GM21526 (cell line): ENCODE results near the gene MYOCOS.
"Not testable (repeated sequence)": the region's sequence is repeated elsewhere in the genome, so short reads cannot be mapped to it uniquely, and the experiment has no call there.

Experiments used
- ATAC-seq: cut with Tn5 transposase; IDR thresholded peaks from one replicate; pipeline ENCODE4 v1.9.1; 2021; ENCODE audit warnings: moderate library complexity; ENCODE audit not compliant: unreplicated experiment, low FRiP score

MYOCOS gene

DNA sequence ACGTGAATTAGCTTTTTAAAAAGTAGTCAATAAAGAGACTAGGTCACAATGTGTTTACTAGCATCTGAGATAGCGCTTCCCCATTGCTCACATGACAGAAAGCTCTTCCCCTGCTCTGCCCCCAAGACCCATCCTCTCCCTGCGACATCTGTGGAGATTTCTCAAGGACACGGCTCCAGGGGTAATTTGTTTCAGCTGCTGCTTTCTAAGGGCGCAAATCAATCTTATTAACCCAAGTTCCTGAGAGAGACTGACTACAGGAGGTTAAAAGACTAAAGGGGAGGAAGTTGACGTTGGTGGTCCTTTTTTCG lies at the start of gene MYOCOS:
MYOCOS (plus strand) TSS at position 92 of the 311 bp plus-strand sequence. CDS start 1,641 bp downstream, outside the sequence.
- no peak for ATAC-seq

- no peak for ATAC-seq
Observed at GRCh38 chr1:171576144-171576543, 45.9 kb upstream of the MYOCOS start.

GRCh38 chr1:171581226-171581625 lies 40.8 kb upstream of the MYOCOS start:
- ATAC-seq, result no peak

DNA sequence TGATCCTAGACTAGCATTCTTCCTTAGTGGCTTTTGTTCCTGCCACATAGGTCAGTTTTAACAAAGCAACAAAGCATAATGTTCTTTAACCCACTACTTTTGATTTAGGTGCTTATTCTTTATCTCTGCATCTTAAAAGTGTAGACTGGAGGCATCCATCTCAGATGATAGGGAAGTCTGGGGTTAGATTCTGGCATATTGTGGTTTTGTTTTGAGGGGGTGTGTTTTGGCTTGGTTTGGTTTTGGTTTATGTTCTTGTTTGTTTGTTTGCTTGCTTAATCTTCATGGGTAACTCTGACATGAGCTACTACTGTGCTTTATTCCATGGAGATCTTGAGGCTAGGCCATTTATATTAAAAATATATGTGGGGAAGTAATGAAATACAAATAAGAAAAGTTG lies 40.3 kb upstream of the MYOCOS start:
- ATAC-seq, result no peak

DNA sequence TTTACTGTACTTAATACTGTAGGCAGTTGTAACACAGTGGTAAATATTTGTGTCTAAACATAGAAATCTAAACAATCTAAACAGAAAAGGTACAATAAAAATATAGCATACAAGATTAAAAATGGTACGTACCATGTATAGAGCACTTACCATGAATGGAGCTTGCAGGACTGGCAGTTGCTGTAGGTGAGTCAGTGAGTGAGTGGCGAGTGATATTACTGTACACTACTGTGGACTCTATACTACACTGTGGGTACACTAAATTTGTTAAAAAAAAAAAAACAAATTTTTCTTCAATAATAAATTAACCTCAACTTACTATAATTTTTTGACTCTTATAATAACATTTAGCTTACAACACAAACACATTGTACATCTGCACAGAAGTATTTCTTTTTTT lies 39.5 kb upstream of the MYOCOS start:
- ATAC-seq, result no peak

- no peak for ATAC-seq
Observed at GRCh38 chr1:171583591-171584201, 38.3 kb upstream of the MYOCOS start.

GRCh38 chr1:171585715-171586114 lies 36.3 kb upstream of the MYOCOS start:
- no peak for ATAC-seq

DNA sequence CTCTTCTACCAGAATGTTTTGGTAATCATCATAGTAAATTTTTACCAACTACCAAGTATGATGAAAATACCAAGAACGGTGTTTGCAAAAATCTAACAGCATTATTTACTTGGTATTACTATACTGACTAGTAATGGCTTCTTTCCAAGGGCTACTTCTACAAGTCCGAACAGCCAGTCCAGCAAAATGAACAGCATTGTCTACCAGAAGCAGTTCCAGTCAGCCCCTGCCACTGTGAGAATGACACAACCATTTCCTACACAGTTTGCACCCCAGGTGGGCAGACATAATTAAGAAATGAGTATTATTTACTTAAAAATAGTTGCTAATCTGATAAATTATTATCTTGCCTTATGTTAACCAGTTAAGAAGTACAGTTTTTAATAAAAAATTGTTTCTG lies 33.8 kb upstream of the MYOCOS start:
- ATAC-seq, result no peak

GRCh38 chr1:171590022-171590421 lies 32.0 kb upstream of the MYOCOS start:
- ATAC-seq, result no peak

GRCh38 chr1:171595324-171595723 lies 26.7 kb upstream of the MYOCOS start:
- no peak for ATAC-seq

DNA sequence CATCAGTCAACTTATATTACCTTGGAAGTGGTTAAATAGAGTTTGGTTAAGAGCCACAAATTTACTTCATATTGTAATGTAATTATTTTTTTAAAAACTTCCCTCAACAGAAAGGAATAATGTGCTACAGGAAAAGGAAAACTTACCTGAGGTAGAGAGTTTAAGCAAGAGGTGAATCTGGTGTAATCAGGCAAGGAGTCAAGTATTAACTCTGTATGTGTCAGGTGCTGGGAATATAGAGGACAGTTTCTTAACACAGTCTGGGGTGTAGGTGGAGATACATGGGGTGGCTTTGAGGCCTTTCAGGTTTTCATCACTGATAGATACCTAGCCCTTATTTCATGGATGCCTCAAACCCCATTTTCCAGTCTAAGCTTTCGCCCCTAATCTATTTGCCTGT lies 25.9 kb upstream of the MYOCOS start:
- ATAC-seq, result no peak

GRCh38 chr1:171596705-171597104 lies 25.3 kb upstream of the MYOCOS start:
- ATAC-seq, result no peak

DNA sequence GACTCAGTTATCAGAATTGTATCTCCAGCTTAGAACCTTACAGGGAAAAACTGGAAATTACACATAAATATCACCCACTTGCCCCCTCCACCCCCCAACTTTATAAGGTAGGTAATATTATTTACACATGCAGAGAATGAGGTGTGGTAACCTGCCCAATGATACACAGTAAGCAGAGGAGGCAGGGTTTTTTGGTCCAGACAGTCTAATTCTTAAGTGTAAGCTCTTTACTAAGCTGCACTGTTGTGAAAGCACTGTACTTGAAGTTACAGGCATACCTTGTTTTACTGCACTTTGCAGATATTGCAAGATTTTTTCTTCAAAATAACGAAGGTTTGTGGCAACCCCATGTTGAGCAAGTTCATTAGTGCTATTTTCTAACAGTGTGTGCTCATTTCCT lies 24.8 kb upstream of the MYOCOS start:
- no peak for ATAC-seq

GRCh38 chr1:171600310-171600709 lies 21.7 kb upstream of the MYOCOS start:
- ATAC-seq, result not testable (repeated sequence)

DNA sequence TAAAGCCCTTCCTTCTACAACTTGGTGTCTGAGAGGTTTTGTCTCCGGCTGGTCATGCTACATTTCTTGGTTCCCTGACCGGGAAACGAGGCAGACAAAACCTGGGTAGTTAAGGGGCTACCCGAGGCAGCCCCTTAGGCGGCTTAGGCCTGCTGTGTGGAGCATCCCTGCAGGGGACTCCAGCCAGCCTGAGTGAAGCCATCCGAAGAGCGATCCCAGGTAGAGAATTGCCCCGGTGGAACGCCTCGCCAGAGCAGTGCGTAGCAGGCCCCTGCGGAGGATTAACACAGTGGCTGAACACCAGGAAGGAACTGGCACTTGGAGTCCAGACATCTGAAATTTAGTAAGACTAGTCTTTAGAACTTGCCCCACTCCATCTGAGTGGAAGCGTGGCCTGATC lies 21.2 kb upstream of the MYOCOS start:
- no peak for ATAC-seq

DNA sequence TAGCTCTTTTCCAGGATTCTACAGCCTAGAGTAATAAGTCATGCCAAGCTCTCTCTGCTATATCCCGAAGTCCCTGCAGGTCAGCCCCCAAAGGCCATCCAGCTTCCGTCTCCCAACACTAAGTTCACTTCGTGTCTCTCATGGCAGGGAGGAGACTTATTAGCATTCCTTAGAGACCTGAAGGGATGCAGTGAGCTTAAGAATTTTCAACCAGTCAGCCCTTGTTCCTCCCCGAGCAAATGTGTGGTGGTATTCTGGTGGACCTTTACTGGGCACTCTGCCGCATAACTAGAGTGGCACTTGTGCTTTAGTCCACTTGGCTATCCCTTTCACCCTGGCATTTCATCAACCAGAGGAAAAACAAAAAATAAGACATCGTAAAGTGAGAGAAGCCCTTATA lies 19.0 kb upstream of the MYOCOS start:
- not testable (repeated sequence) for ATAC-seq

GRCh38 chr1:171606402-171606941 lies 15.6 kb upstream of the MYOCOS start:
- no peak for ATAC-seq

DNA sequence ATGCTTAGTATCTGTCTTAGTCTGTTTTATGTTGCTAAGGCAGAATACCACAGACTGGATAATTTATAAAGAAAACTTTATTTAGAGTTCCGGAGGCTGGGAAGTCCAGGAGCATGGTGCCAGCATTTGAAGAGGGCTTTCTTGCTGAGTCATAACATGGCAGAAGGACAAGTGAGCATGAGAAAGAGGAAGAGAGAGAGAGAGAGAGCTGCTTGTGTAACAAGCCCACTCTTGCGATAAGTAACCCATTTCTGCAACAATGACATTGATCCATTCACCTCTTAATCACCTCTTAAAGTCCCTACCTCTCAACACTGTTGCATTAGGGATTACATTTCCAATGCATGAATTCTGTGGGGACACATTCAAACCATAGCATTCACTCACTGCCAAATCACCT lies 11.7 kb upstream of the MYOCOS start:
- ATAC-seq, result no peak

DNA sequence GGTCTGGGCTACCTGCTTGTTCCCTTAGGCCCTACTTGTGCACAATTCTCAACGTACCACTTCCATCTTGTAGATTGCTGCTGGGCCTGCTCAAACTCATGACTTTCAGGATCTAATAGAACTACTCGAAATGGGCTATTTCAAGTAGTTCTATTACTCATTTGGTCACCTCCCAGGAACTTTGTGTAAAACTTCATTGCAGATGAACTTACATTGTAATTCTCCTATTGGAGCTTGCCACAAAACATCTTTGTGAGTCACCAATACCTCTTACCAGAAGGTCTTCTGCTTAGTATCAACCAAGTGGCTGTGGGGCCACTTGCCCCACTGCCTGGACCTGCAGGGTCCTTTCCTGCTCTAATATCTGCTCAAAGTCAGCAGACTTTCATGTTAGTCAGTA lies 10.7 kb upstream of the MYOCOS start:
- ATAC-seq, result no peak

GRCh38 chr1:171613282-171613681 lies 8.8 kb upstream of the MYOCOS start:
- ATAC-seq, result no peak

GRCh38 chr1:171615122-171615906 lies 6.7 kb upstream of the MYOCOS start:
- not testable (repeated sequence) for ATAC-seq

DNA sequence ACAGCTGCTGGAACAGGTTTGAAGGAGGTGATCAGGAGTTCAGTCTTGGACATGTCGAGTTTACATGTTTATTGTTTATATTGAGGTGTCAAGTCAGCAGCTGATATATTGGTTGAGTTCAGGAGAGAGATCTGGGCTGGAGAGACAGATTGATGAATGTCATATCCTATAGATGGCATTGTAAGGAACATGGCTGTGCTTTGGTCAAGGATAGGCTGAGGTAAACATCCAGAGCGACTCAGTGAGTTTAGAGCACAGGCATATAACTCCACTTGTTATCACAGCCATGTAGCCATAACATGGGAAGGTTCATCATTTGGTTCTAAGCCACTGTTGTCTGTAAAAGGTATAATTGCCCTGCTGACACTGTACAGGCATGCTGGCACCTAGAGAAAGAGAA lies 5.5 kb upstream of the MYOCOS start:
- no peak for ATAC-seq
